Sigmoid colon (tissue), 4 donors: ENCODE measurements around the gene CEP128.

Experiments used
- EP300 ChIP-seq, 4 donors: sonication (generic); formaldehyde crosslinking; IDR thresholded peaks; one replicate each; pipeline ENCODE4 v1.6.1; 2017; ENCODE audit warnings: antibody characterized with exemption in 4 of 4
- POLR2A ChIP-seq, 2 donors: fragments of 450-650 bp; IDR thresholded peaks; one replicate each; pipeline ENCODE4 v1.6.1; 2016; ENCODE audit warnings: antibody characterized with exemption in 2 of 2, mild to moderate bottlenecking in 2 of 2, moderate library complexity in 2 of 2
- POLR2AphosphoS5 ChIP-seq, 4 donors: sonication (generic); formaldehyde crosslinking; IDR thresholded peaks; one replicate each; pipeline ENCODE4 v1.6.1; 2017; ENCODE audit warnings: antibody characterized with exemption in 4 of 4
- TF ChIP-seq, protein P1 (sequence below), 4 experiments: fragments of 450-650 bp in 3 of 4; fragments of 200-600 bp in 1 of 4; IDR thresholded peaks; one replicate each; pipeline ENCODE4 v1.5.1; 2016 to 2019; ENCODE audit warnings: antibody characterized with exemption in 4 of 4, mild to moderate bottlenecking in 3 of 4, moderate library complexity in 2 of 4

DNA sequence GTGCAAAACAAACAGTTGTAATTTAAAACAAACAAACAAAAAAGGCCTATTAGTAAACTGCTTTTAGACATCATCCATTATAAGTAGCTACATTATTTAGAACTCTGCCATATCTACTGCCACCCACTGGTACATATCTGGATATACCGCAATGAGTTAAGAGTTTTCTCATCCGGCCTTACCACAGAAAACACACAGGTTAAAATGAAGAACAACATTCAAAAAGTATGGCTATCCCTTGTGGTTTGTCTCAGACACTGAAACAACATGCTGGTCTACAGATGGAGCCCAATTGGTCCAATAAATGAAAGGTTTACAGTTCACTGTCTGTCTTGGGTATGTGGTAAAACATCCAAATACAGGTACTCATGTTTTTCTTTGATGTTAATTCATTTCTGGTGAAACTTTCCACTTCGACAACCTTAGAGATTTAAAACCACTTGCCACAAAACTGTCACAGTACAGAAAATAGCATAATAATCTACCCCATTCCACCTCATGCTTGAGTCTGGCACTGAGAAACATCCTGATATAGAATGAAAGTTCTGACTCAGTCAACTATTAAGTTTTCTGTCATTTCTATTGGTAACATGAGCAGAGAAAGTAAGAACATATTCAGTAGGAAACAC lies 354.3 kb downstream of the CEP128 start:
- TF ChIP-seq POLR2AphosphoS5 (IDR thresholded peaks at IDR 0.05) (no peak), EP300 (IDR thresholded peaks at IDR 0.05) (no peak), POLR2A (IDR thresholded peaks at IDR 0.05) (no peak)
- TF ChIP-seq, protein P1, sequence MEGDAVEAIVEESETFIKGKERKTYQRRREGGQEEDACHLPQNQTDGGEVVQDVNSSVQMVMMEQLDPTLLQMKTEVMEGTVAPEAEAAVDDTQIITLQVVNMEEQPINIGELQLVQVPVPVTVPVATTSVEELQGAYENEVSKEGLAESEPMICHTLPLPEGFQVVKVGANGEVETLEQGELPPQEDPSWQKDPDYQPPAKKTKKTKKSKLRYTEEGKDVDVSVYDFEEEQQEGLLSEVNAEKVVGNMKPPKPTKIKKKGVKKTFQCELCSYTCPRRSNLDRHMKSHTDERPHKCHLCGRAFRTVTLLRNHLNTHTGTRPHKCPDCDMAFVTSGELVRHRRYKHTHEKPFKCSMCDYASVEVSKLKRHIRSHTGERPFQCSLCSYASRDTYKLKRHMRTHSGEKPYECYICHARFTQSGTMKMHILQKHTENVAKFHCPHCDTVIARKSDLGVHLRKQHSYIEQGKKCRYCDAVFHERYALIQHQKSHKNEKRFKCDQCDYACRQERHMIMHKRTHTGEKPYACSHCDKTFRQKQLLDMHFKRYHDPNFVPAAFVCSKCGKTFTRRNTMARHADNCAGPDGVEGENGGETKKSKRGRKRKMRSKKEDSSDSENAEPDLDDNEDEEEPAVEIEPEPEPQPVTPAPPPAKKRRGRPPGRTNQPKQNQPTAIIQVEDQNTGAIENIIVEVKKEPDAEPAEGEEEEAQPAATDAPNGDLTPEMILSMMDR (IDR thresholded peaks at IDR 0.05): no peak
